ENCODE measurements around the gene OR2H2. TPM values are rescaled to one million over a fixed set of nuclear protein-coding genes. Genes with fewer than 3 reads are reported as not detected.
A peak's percentile ranks its signal among the peaks of the same experiment; 100 is the strongest.

The OR2H2 gene
- total RNA-seq = not detected in 2 replicates

DNA sequence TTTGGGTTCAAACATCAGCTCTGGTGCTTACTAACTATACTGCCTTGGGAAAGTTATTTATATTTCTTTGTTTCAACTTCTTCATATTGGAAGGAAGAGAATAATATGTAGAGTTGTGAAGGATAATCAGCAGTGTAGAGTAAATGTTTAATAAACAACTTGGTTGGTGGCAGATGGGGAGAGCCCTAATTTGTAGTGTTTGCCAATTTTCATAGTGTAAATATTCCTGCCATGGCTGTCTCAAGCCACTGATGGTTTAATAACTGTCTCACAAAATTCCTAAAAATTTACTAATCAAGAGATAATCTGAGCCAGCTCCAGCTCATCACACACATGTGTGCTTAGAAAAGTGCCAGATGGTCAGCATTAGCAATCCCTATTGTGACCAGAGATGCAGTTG lies at the start of gene OR2H2:
Gene OR2H2 (plus strand): TSS at position 301 of the 400 bp plus-strand sequence. CDS start 2,824 bp downstream, outside the sequence.
- intact Hi-C loops (cut with micrococcal nuclease) = loop anchor here (5.0 to 10.0 kb wide), 2 partner anchors 570 to 898 kb away; no protein-coding TSS in a partner anchor
- Mint-ChIP-seq H3K4me1 (ENCODE audit: low read depth) (no peaks in the 10 kb centered on the region), H3K36me3 (ENCODE audit: low read depth) (no peaks in the 10 kb centered on the region), H3K9me3 (no peaks in the 10 kb centered on the region), H3K27ac (no peak within 1 kb of the TSS), H3K27me3 (ENCODE audit: low read depth) (peaks cover 23% of the 10 kb centered on the region), H3K4me3 (ENCODE audit: low read depth) (no peak within 1 kb of the TSS)
- no peak for DNase-seq (ENCODE audit: low spot score)

DNA sequence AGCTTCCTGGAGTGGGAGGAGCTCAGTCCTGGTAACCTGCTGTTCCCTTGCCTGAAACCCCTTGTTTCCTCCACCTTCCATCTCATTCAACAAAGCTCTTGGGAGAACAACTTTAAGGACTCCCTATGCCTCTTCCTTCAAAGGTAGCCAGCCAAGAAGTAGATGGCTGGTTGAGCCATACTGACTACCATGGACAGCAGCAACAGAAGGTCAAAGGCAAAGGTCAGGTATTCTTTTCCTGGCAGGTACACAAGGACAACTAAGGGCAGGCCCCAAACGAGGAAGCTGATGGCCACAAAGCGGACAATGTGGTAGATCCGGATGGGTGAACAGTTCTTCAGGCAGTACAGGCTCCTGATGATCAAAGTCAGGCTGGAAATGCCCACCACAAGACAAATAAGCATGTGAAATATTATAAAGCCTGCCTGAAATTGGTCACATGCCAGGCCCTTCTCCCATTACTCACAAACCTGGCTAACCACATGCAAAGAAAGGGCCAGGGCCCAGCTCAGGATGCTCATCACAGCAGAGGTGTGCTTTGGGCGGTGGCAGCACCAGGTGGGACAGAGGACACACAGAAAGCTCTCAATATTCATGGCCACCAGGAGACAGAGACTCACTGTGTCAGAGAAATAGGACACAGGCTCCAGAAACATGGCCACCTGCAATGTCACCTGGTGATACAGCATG lies 47.1 kb upstream of the OR2H2 start:
- H3K27me3 Mint-ChIP-seq (ENCODE audit: low read depth) = peaks cover 22% of the 10 kb centered on the region
- no peak overlapping the region for H3K27ac Mint-ChIP-seq
- H3K4me1 Mint-ChIP-seq (ENCODE audit: low read depth) = no peaks in the 10 kb centered on the region
- H3K9me3 Mint-ChIP-seq = no peaks in the 10 kb centered on the region
- H3K36me3 Mint-ChIP-seq (ENCODE audit: low read depth) = no peaks in the 10 kb centered on the region
- DNase-seq (ENCODE audit: low spot score) = no peak
- no peak overlapping the region for H3K4me3 Mint-ChIP-seq (ENCODE audit: low read depth)
- intact Hi-C loops (cut with micrococcal nuclease) = no loop called here

DNA sequence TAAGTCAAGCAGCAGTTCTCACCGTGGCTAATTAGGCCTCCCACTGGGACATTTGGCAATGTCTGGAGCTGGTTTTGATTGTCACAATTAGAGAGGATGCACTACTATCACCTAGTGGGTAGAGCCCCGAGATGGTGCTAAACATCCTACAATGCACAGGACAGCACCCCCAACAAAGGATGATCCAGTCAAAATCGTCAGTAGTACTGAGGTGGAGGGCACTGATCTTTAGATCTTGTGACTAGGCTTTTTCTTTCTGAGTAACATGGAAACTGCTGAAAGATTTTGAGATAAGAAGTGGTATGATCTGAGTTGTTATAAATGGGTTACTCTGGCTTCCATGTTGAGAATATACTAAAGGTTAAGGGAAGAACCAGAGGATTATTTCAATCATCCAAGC lies 37.3 kb upstream of the OR2H2 start:
- no peak overlapping the region for H3K27ac Mint-ChIP-seq
- peaks cover 14% of the 10 kb centered on the region for H3K4me1 Mint-ChIP-seq (ENCODE audit: low read depth)
- DNase-seq (ENCODE audit: low spot score) = no peak
- H3K27me3 Mint-ChIP-seq (ENCODE audit: low read depth) = peaks cover 51% of the 10 kb centered on the region
- peaks cover 2% of the 10 kb centered on the region for H3K9me3 Mint-ChIP-seq
- no peaks in the 10 kb centered on the region for H3K36me3 Mint-ChIP-seq (ENCODE audit: low read depth)
- no peak overlapping the region for H3K4me3 Mint-ChIP-seq (ENCODE audit: low read depth)
- intact Hi-C loops (cut with micrococcal nuclease) = no loop called here

DNA sequence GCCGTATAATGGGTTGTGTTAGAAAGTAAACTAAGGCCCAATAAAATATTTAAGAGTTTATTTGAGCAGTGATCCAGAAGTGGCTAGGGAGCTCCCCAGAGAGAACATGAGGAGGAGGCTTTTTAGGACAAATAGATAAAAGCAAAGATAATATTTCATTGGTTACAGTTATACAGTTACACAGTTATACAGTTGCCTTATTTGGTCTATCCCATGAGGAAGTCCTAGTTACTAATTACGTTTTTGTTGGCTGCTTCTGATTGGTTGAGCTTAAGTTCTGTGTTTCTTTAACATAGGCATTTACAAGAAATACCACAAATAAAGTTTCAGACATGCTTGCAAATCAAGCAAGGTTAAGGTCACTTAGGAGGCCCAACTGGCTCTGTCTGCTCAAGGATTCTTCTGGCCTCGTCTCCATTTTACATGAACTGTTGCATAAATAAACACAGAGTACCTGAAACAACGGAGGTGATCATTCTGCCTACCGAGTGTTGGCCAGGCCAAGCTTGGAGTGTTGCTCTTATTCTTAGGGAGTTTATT lies 32.3 kb upstream of the OR2H2 start:
- H3K27me3 Mint-ChIP-seq (ENCODE audit: low read depth) = peaks cover 74% of the 10 kb centered on the region
- peaks cover 2% of the 10 kb centered on the region for H3K9me3 Mint-ChIP-seq
- intact Hi-C loops (cut with micrococcal nuclease) = no loop called here
- no peak overlapping the region for H3K4me3 Mint-ChIP-seq (ENCODE audit: low read depth)
- H3K4me1 Mint-ChIP-seq (ENCODE audit: low read depth) = peaks cover 22% of the 10 kb centered on the region
- no peak overlapping the region for H3K27ac Mint-ChIP-seq
- no peak for DNase-seq (ENCODE audit: low spot score)
- H3K36me3 Mint-ChIP-seq (ENCODE audit: low read depth) = no peaks in the 10 kb centered on the region

DNA sequence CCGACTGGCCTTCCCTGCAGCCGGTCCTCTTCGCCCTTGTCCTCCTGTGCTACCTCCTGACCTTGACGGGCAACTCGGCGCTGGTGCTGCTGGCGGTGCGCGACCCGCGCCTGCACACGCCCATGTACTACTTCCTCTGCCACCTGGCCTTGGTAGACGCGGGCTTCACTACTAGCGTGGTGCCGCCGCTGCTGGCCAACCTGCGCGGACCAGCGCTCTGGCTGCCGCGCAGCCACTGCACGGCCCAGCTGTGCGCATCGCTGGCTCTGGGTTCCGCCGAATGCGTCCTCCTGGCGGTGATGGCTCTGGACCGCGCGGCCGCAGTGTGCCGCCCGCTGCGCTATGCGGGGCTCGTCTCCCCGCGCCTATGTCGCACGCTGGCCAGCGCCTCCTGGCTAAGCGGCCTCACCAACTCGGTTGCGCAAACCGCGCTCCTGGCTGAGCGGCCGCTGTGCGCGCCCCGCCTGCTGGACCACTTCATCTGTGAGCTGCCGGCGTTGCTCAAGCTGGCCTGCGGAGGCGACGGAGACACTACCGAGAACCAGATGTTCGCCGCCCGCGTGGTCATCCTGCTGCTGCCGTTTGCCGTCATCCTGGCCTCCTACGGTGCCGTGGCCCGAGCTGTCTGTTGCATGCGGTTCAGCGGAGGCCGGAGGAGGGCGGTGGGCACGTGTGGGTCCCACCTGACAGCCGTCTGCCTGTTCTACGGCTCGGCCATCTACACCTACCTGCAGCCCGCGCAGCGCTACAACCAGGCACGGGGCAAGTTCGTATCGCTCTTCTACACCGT lies 31.5 kb upstream of the OR2H2 start:
- no peaks in the 10 kb centered on the region for H3K9me3 Mint-ChIP-seq
- no peak for DNase-seq (ENCODE audit: low spot score)
- peaks cover 15% of the 10 kb centered on the region for H3K4me1 Mint-ChIP-seq (ENCODE audit: low read depth)
- intact Hi-C loops (cut with micrococcal nuclease) = no loop called here
- H3K36me3 Mint-ChIP-seq (ENCODE audit: low read depth) = no peaks in the 10 kb centered on the region
- H3K27ac Mint-ChIP-seq = no peak overlapping the region
- peak overlapping the region; percentile 46 for H3K4me3 Mint-ChIP-seq (ENCODE audit: low read depth)
- peaks cover 74% of the 10 kb centered on the region for H3K27me3 Mint-ChIP-seq (ENCODE audit: low read depth)

DNA sequence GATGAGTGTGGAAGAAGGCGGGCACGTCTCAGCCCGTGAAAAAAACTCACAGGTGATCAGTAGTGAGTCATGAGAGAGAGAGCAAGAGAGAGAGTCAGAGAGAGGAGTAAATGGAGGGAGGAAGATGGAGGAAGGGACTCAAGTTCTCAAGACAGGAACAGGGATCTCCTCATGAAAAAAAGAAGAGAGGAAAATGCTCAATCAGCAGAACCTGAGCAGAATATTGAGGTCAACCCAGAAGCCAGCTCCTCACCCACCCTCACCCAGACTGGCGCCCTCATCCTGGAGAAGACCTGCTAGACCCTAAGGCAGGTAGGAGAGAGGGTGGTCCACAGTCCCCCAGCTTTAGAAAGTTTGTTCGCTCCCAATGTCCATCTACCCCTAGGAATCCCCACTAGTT lies 30.2 kb upstream of the OR2H2 start:
- H3K36me3 Mint-ChIP-seq (ENCODE audit: low read depth) = no peaks in the 10 kb centered on the region
- peaks cover 67% of the 10 kb centered on the region for H3K27me3 Mint-ChIP-seq (ENCODE audit: low read depth)
- no peak overlapping the region for H3K4me3 Mint-ChIP-seq (ENCODE audit: low read depth)

DNA sequence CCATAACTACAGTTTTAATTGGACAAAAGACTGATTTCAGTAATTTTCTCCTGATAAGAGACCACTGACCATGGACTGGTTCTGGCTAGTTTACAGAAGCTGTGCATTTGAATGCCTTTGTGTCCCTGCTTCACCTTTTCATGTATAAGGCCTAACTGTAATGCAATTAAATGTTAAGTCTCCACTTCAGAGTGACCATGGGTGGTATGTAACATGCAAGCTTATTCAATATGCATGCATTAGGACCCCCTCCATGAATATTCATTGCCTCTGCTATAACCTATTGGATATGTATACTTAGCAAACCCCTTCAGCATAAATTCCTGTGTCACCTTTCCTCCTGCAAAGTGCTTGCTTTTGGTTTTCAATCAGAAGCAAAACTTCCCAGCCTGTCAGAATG lies 27.6 kb upstream of the OR2H2 start:
- Mint-ChIP-seq H3K36me3 (ENCODE audit: low read depth) (no peaks in the 10 kb centered on the region), H3K4me1 (ENCODE audit: low read depth) (peaks cover 17% of the 10 kb centered on the region)

More for the DNA sequence above, 30.2 kb upstream of the OR2H2 start:
- no peak for DNase-seq (ENCODE audit: low spot score)
- no peaks in the 10 kb centered on the region for H3K9me3 Mint-ChIP-seq
- intact Hi-C loops (cut with micrococcal nuclease) = no loop called here
- H3K27ac Mint-ChIP-seq = no peak overlapping the region
- H3K4me1 Mint-ChIP-seq (ENCODE audit: low read depth) = peaks cover 15% of the 10 kb centered on the region

DNA sequence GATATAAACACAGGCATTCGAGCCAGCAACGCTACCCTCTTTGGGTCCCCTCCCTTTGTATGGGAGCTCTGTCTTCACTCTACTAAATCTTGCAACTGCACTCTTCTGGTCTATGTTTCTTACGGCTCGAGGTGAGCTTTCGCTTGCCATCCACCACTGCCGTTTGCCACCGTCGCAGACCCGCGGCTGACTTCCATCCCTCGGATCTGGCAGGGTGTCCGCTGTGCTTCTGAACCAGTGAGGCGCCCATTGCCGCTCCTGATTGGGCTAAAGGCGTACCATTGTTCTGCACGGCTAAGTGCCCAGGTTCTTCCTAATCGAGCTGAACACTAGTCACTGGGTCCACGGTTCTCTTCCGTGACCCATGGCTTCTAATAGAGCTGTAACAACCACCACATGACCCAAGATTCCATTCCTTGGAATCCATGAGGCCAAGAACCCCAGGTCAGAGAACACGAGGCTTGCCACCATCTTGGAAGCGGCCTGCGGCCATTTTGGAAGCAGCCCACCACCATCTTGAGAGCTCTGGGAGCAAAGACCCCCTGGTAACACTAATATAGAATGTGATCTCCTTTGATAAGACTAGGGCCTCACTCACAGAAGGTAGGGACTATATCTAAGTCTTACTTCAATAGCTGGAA lies 26.4 kb upstream of the OR2H2 start:
- Mint-ChIP-seq H3K9me3 (no peaks in the 10 kb centered on the region), H3K27me3 (ENCODE audit: low read depth) (peaks cover 70% of the 10 kb centered on the region), H3K27ac (no peak overlapping the region), H3K36me3 (ENCODE audit: low read depth) (no peaks in the 10 kb centered on the region), H3K4me3 (ENCODE audit: low read depth) (no peak overlapping the region), H3K4me1 (ENCODE audit: low read depth) (peaks cover 14% of the 10 kb centered on the region)
- intact Hi-C loops (cut with micrococcal nuclease) = no loop called here
- no peak for DNase-seq (ENCODE audit: low spot score)

More for the DNA sequence above, 27.6 kb upstream of the OR2H2 start:
- intact Hi-C loops (cut with micrococcal nuclease) = no loop called here
- no peak overlapping the region for H3K27ac Mint-ChIP-seq
- no peak overlapping the region for H3K4me3 Mint-ChIP-seq (ENCODE audit: low read depth)
- no peaks in the 10 kb centered on the region for H3K9me3 Mint-ChIP-seq
- no peak for DNase-seq (ENCODE audit: low spot score)
- H3K27me3 Mint-ChIP-seq (ENCODE audit: low read depth) = peaks cover 67% of the 10 kb centered on the region

DNA sequence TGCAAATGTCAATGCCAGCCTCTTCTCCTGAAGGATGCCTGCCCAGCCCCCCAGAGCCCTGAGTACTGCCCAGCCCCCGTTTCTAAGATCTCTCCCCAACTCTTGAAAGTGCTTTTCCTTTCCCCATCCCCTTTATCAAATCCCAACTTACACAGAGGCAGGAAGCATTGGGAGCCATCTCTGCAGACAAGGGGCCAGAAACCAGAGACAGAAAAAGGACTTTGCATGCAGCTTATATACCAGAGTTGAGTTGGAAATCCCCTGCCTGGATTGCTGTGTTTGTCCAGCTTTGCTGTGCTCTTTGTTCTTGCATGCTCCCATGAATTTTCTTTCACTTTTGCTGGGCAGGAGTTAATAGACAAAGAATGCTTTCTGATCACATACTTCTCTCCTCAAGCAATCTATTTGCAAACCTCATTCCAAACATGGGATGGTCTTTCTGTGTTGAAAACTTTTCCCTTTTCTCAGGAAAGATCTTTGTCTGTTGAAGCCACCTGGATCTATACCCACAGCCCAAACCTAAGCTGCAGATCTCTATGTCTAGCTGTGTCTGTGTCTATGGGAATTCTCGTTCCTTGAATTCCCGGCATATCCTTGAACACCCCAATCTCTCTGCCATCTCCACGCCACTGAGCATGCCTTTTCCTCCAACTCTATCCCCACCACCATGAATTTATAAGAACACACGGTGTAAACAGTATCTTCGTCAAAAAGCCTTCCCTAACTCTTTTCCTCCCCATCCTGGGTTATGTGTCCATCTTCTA lies 25.2 kb upstream of the OR2H2 start, which contains the start of gene UBD:
Gene UBD (minus strand): TSS at position 209 of the 764 bp plus-strand sequence. CDS start 31 bp downstream, at position 178.
- Mint-ChIP-seq H3K4me1 (ENCODE audit: low read depth) (peaks cover 9% of the 10 kb centered on the region), H3K36me3 (ENCODE audit: low read depth) (no peaks in the 10 kb centered on the region), H3K27ac (no peak within 1 kb of the TSS), H3K27me3 (ENCODE audit: low read depth) (peaks cover 60% of the 10 kb centered on the region), H3K4me3 (ENCODE audit: low read depth) (no peak within 1 kb of the TSS), H3K9me3 (no peaks in the 10 kb centered on the region)
- no peak for DNase-seq (ENCODE audit: low spot score)
- intact Hi-C loops (cut with micrococcal nuclease) = no loop called here

DNA sequence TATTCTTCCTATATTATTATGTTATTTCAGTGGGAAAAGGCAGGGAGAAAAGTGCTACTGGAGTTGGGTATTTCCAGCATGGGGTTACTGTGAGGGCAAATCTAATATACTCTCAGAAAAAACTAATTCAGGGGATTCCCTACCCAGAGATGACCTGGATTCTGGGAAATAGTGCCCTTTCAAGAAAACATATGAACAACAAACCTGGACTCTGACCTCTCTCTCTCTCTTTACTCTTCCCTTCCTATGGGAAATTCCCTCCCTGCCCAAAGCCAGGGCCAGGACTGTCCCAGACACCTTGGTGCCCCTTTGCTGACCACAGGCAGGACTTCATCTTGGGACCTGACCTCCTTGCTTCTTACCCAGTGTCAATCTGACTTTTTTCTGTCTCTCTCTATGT lies 23.8 kb upstream of the OR2H2 start:
- peaks cover 9% of the 10 kb centered on the region for H3K4me1 Mint-ChIP-seq (ENCODE audit: low read depth)
- H3K27me3 Mint-ChIP-seq (ENCODE audit: low read depth) = peaks cover 53% of the 10 kb centered on the region
- H3K4me3 Mint-ChIP-seq (ENCODE audit: low read depth) = no peak overlapping the region
- DNase-seq (ENCODE audit: low spot score) = no peak
- H3K9me3 Mint-ChIP-seq = no peaks in the 10 kb centered on the region
- no peaks in the 10 kb centered on the region for H3K36me3 Mint-ChIP-seq (ENCODE audit: low read depth)
- H3K27ac Mint-ChIP-seq = no peak overlapping the region
- intact Hi-C loops (cut with micrococcal nuclease) = no loop called here

DNA sequence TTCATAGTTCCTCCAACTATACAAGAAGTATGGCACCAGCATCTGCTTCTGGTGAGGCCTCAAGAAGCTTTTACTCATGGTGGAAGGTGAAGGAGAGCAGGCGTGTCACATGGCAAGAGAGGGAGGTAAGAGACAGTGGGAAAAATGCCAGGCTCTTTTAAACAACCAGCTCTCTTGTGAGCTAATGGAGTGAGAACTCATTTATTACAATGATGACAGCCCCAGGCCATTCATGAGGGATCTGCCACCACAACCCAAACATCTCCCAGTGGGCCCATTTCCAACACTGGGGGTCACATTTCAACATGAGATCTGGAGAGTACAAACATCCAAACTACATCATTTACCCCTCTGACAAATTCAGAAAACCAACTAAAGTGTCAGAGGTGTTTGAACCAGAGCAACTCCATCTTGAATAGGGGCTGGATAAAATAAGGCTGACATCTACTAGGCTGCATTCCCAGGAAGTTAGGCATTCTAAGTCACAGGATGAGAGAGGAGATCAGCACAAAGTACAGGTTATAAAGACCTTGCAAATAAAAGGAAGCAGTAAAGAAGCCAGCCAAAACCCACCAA lies 23.2 kb upstream of the OR2H2 start:
- Mint-ChIP-seq H3K36me3 (ENCODE audit: low read depth) (no peaks in the 10 kb centered on the region), H3K4me1 (ENCODE audit: low read depth) (peaks cover 9% of the 10 kb centered on the region), H3K27me3 (ENCODE audit: low read depth) (peaks cover 48% of the 10 kb centered on the region), H3K27ac (no peak overlapping the region), H3K9me3 (no peaks in the 10 kb centered on the region), H3K4me3 (ENCODE audit: low read depth) (no peak overlapping the region)
- intact Hi-C loops (cut with micrococcal nuclease) = no loop called here
- no peak for DNase-seq (ENCODE audit: low spot score)

DNA sequence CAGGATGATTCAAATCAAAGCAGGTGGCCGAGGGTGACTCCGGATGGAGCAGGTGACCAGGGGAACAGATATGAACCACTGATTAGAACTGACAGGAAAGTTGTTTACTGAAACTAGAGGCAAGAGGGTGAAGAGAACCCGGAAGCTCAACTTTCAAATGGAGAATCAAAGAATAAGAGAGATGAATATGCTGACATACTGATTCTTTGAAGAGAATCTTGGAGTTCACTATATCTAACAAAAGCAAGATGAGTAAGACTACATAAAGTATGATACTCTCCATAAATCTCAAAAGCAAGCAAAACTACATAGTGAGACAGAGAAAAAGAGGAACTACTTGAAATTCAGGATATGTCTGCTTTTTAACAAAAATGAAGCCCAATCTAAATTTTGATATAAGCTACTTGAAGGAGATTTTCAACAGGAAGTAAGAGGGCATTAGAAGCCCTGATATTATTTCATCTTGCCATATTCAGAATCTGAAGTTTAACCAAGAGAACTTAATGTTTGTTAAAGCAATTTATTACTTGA lies 21.4 kb upstream of the OR2H2 start:
- H3K9me3 Mint-ChIP-seq = no peaks in the 10 kb centered on the region
- H3K4me3 Mint-ChIP-seq (ENCODE audit: low read depth) = no peak overlapping the region
- peaks cover 39% of the 10 kb centered on the region for H3K27me3 Mint-ChIP-seq (ENCODE audit: low read depth)
- no peaks in the 10 kb centered on the region for H3K36me3 Mint-ChIP-seq (ENCODE audit: low read depth)
- H3K27ac Mint-ChIP-seq = no peak overlapping the region
- DNase-seq (ENCODE audit: low spot score) = no peak
- peaks cover 9% of the 10 kb centered on the region for H3K4me1 Mint-ChIP-seq (ENCODE audit: low read depth)
- intact Hi-C loops (cut with micrococcal nuclease) = no loop called here
